ENCODE measurements around the gene COP1.

- TF ChIP-seq CTCF (IDR thresholded peaks at IDR 0.05) (no peak), POLR2A (IDR thresholded peaks at IDR 0.05) (no peak)
Observed at GRCh38 chr1:176211396-176212165, 4.5 kb upstream of the COP1 start.

All from uterus (tissue), 2 donors.